Mucosa of stomach (tissue), 1 donor: ENCODE measurements around the gene ZNF175.

Experiments
- H3K27me3 ChIP-seq: one replicate; pipeline ENCODE4 v1.7.0; 2013; ENCODE audit warnings: mild to moderate bottlenecking, low read length; ENCODE audit not compliant: control insufficient read depth, insufficient read depth
- H3K36me3 ChIP-seq: one replicate; pipeline ENCODE4 v1.7.0; 2013; ENCODE audit warnings: low read length; ENCODE audit not compliant: control insufficient read depth, insufficient read depth
- H3K4me1 ChIP-seq: one replicate; pipeline ENCODE4 v1.7.0; 2013; ENCODE audit warnings: mild to moderate bottlenecking, low read length; ENCODE audit not compliant: control insufficient read depth, insufficient read depth
- H3K4me3 ChIP-seq: one replicate; pipeline ENCODE4 v1.7.0; 2013; ENCODE audit warnings: low read length
- H3K9ac ChIP-seq: one replicate; pipeline ENCODE4 v1.7.0; 2013; ENCODE audit warnings: mild to moderate bottlenecking, low read length, moderate library complexity
- H3K9me3 ChIP-seq: one replicate; pipeline ENCODE4 v1.7.0; 2013; ENCODE audit warnings: mild to moderate bottlenecking, low read length, moderate library complexity; ENCODE audit not compliant: control insufficient read depth
- donor health status: Pancreatic carcinoma.

The ZNF175 gene

DNA sequence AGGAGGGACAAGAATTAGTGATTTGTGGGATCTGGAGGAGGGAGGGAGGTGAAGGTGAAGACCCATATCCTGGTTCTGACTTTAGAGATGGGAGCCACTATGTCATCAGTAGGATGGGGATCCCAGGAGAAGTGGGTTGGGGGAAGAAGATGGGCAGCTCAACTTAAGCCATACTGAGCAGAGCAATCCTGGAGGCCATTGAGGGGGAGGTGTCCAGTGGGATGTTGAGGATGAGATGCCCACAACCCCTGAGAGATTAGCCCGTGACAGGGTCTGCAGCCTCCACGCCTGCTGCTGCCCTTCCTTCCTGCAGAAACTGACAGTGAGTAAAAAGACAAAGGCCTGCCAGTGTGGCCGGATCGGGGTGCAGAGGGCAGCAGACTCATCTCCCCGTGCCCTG, 28.4 kb upstream of the ZNF175 start:
- Histone ChIP-seq H3K9ac (no peak overlapping the region), H3K4me3 (no peak overlapping the region), H3K36me3 (no peaks in the 10 kb centered on the region), H3K9me3 (no peaks in the 10 kb centered on the region), H3K4me1 (peaks cover 8% of the 10 kb centered on the region), H3K27me3 (peaks cover 28% of the 10 kb centered on the region)

DNA sequence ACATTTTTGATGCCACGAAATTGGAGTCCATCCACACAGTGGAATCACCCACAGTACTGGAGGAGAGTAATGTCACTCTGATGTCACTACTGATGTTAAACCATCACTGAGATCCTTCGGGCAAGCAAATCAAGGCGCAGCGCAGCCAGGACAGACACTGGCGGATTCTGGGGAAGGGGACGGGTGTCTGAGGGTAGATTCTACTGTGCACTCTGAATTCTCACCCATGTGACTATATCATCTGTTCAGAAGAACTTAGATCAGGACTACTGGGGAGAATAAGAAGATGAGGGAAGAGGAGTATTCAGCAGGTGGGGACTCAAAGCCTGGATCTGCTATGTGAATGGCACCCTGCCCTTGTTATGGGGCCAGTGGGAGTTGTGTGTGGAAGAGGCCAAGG, 27.0 kb upstream of the ZNF175 start:
- Histone ChIP-seq H3K4me3 (no peak overlapping the region), H3K36me3 (no peaks in the 10 kb centered on the region), H3K9ac (no peak overlapping the region), H3K9me3 (no peaks in the 10 kb centered on the region), H3K27me3 (peaks cover 21% of the 10 kb centered on the region), H3K4me1 (peaks cover 17% of the 10 kb centered on the region)

DNA sequence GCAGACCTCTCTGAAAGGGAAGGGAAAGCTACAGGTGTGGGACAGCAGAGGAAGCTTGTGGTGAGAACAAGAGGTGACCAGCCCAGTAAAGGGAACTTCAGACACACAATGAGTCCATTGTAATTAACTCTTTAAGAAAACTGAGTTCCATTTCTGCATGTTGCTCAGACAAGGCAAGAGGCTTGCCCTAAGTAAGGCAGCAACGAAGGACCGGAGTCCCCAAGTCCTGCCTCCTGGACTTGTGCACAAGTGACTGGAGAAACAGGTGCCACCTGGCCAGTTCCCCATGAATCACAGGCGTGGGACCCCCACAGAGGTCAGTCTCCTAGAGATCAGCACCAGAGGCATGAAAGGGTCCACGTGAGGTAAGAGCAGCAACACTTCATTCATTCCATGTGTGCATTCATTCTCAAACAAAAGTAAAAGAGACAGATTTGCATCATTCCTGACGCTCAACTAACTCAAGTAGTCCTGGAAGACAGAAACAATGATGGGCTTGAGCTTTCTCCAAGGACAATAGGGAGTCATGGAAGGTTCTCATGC, 24.9 kb upstream of the ZNF175 start:
- no peak overlapping the region for H3K4me3 ChIP-seq
- no peaks in the 10 kb centered on the region for H3K36me3 ChIP-seq
- no peaks in the 10 kb centered on the region for H3K9me3 ChIP-seq
- H3K9ac ChIP-seq: no peak overlapping the region
- H3K4me1 ChIP-seq: peaks cover 27% of the 10 kb centered on the region
- H3K27me3 ChIP-seq: peaks cover 19% of the 10 kb centered on the region

DNA sequence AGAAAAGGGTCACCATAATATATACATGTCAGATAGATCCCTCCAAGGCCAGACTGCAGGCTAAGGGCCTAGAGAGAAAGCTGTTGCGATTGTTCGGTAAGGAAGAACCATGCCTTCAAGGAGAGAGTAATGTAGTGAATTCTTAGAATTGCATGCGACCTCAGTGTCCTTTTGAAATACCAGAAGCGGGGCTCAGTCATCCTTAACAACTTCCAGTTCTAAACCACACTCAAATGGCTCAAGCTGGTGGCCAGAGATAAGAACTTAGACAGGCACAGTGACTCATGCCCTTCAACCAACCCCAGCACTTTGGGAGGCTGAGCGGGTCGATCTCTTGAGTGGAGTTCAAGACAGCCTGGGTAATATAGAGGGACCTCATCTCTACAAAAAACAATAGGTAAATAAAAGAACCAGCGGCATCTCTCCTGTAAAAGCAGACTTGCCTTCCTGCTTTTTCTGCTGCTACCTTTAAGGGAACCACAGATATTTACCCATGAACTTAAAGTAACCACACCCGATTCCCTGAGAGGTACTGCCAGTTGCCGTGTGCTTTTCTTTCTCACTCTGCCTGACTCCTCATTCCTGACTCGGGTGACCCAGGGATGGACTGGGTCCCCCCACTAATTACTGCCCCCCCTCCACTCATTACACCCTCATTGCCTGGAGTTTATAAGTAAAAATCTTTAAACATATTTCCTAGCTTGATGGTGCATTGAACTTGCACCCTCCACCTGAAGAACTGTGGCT, 24.3 kb upstream of the ZNF175 start:
- peaks cover 27% of the 10 kb centered on the region for H3K4me1 ChIP-seq
- no peaks in the 10 kb centered on the region for H3K36me3 ChIP-seq
- H3K9me3 ChIP-seq: no peaks in the 10 kb centered on the region
- peaks cover 15% of the 10 kb centered on the region for H3K27me3 ChIP-seq
- H3K4me3 ChIP-seq: no peak overlapping the region
- H3K9ac ChIP-seq: no peak overlapping the region

DNA sequence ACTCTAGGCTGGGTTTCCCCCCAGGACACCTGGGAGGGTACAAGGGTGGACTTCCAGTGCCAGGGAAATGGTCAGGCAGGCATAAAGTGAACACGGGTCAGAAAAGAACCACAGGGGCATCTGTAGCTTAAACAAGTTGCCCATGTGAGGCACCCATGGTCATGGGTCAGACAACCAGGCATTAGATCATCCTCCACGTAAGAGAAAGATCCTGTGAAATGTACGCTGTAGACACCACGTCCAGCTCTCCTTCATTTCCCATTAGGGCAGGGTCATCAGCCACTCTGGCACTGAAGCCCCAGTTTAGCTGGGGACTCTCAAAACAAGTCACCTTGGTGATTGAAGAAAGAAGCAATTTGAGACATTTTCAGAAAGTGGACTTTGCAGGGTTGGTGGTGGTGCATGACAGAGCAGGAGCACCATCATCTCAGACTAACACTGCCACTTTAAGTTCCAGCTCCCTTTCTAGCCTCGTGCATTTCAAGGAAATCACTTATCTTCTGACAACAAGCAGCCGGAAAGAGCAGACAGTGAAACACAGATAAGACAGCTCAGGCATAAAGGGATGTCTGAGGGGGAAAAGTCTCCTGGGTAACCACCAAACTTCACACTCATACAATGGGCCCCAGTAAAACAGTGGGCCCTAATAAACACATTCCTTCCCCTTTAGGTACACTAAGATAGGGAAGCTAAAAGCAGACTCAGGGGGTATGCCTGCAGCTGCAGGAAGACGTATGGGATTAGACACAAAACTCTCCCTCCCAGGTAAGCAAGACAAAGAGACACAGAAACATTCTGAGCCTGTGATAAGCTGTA, 23.5 kb upstream of the ZNF175 start:
- Histone ChIP-seq H3K27me3 (peaks cover 9% of the 10 kb centered on the region), H3K36me3 (no peaks in the 10 kb centered on the region), H3K9me3 (no peaks in the 10 kb centered on the region), H3K9ac (no peak overlapping the region), H3K4me1 (peaks cover 27% of the 10 kb centered on the region), H3K4me3 (no peak overlapping the region)

DNA sequence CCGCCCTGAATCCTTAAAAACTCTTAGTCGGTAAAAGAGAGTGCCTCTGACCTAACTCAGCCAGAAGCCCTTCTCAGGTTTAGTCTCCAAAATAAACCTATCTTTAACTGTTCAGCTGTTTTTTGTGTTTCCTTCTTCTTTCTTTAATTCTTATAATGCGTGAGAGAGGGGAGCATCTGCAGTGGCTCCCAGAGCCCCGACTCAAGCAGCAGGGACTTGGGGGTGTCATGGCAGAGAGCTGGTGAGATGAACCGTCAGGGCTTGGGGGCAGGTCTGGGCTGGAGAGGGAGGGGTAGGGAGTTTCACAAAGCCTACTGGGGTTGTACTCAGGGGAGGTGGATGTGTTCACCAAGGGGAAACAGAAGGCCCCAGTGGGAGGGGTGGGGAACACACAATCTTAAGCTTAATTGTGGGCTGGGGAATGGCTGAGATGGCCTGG, 22.9 kb upstream of the ZNF175 start:
- H3K27me3 ChIP-seq: peaks cover 4% of the 10 kb centered on the region
- peaks cover 27% of the 10 kb centered on the region for H3K4me1 ChIP-seq
- no peak overlapping the region for H3K4me3 ChIP-seq
- H3K9ac ChIP-seq: no peak overlapping the region
- H3K9me3 ChIP-seq: no peaks in the 10 kb centered on the region
- H3K36me3 ChIP-seq: no peaks in the 10 kb centered on the region

DNA sequence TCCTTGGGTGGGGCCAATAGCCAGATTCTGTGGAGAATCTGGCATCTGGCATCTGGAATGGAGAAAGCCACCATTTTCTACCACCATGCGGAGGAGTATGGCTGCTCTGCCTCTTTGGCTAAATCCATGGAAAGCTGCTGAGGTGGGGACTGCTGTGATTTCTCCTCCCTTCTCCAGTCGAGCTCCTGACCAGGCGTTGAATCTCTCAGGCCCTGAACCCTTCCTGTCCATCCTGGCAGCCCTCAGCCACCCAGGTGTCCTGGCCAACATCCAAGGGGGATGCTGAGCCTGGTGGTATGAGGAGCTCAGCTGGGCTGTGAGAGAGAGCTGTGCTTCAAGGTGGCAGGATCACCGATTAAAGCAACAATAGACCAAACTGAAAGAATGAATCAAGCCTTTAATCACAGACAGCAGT, 22.2 kb upstream of the ZNF175 start:
- Histone ChIP-seq H3K4me1 (peaks cover 27% of the 10 kb centered on the region), H3K9ac (no peak overlapping the region), H3K27me3 (peaks cover 3% of the 10 kb centered on the region), H3K4me3 (no peak overlapping the region), H3K9me3 (no peaks in the 10 kb centered on the region), H3K36me3 (no peaks in the 10 kb centered on the region)

DNA sequence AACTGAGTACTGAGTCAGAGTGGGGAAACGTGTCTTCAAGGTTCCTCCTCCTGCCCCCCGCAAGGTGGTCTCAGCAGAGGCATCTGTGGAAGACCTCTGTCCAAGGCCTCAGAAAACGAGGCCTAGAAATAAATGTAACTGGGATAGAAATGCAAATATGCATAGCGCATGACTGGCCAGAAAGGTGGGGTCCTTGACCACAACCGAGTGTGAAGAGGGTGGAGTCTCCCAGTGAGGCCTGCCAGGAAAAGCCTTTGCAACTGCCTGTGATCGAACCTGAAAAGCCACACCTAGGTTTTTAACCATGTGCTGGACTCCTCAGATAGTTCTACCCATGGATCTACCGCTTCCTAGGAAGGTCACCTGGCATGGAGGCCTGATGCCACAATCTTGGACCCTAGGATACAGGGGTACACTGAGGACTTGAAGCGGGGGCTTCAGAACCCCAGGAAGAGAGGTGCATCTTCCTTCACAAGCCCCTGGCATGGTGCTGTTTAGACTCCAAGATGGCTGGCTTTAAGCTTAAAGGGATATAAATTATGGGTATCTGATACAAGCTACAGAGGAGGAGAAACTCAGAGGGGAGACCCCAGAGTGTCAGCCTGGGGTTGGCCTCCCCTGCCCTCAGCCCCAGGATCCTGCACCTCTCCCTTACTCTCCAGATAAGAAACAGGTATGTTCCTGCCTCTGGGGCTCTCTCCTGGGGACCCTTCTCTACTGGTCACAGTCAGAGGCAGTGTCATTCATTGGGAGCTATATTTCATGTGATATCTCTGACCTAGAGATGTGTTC, 21.4 kb upstream of the ZNF175 start:
- no peak overlapping the region for H3K9ac ChIP-seq
- no peaks in the 10 kb centered on the region for H3K27me3 ChIP-seq

DNA sequence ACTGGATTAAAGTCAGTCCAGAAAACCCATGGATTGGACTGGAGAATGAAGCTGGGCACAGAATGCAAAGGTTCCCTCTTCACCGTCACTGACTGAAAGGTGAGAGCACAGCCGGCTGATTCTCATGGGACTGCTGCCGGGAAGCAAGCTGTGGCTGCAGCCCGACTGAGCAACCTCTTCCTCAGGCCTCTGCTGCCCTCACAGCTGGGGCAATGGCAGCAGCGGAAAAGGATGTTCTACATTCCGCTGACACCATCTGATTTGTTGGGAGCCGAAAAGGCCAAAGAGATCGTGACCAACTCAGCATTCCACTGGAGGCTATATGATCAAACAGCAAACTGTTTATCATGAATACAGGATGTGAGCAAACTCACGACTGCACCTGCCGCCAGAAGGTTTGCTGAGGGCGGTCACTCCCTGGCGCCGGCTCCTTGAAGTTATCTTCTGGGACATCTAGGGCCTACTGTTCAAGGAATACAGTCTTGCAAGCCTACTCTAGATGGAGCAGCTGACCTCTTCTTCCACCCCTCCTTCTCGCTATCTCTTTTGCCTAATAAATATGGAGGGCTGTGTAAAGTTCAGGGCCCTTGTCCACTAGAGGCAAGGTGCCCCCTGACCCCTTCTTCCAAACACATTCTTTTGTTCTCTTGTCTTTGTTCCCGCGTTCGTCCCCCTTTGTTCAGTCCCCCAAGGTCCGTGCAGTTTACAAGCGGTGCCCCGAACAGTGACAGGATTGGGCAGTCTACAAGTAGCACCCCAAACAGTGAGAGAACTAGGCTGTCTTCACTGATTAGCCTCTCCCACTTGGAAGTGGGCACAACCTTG, 20.0 kb upstream of the ZNF175 start:
- H3K36me3 ChIP-seq: no peaks in the 10 kb centered on the region
- no peak overlapping the region for H3K9ac ChIP-seq
- no peaks in the 10 kb centered on the region for H3K27me3 ChIP-seq
- H3K4me1 ChIP-seq: peaks cover 27% of the 10 kb centered on the region
- no peaks in the 10 kb centered on the region for H3K9me3 ChIP-seq
- H3K4me3 ChIP-seq: no peak overlapping the region

More for the DNA sequence above, 21.4 kb upstream of the ZNF175 start:
- Histone ChIP-seq H3K9me3 (no peaks in the 10 kb centered on the region), H3K36me3 (no peaks in the 10 kb centered on the region), H3K4me1 (peaks cover 27% of the 10 kb centered on the region), H3K4me3 (no peak overlapping the region)

DNA sequence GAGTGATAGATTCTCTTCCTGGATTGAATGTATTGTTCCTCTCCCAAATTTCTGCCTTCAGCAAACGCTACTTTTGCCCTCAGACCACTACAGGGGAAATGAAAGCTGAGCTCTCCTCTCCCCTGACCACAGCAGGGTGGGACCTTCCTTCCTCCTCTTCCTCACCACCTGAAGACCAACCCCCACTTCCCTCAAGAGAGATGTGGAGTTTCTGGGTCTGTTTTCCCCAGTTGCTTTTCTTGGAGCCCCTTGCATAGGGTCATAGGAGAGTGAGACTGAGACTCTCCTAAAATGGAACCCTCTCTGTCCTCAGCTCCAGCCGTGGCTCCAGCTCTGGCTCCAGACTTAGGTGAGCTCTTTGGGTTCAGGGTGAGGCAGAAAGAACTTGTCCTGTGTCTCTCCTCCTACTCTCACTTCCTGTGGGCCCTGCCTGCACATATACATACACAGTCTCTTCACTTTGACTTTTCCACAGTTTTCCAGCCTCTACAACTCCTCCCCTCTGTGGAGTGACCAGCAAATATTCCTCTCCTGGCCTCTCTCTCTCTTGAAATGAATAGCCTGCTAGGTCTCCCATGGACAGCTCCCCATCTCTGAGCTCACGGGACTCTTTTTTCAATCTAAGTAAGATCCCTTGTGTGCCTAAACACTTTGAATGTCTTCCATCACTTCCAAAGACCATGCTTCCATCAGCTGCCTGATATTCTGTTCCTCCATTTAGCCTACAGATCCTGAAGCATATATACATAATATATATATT, 19.2 kb upstream of the ZNF175 start:
- Histone ChIP-seq H3K9me3 (no peaks in the 10 kb centered on the region), H3K27me3 (no peaks in the 10 kb centered on the region), H3K36me3 (no peaks in the 10 kb centered on the region), H3K4me1 (peaks cover 27% of the 10 kb centered on the region), H3K4me3 (no peak overlapping the region), H3K9ac (no peak overlapping the region)

DNA sequence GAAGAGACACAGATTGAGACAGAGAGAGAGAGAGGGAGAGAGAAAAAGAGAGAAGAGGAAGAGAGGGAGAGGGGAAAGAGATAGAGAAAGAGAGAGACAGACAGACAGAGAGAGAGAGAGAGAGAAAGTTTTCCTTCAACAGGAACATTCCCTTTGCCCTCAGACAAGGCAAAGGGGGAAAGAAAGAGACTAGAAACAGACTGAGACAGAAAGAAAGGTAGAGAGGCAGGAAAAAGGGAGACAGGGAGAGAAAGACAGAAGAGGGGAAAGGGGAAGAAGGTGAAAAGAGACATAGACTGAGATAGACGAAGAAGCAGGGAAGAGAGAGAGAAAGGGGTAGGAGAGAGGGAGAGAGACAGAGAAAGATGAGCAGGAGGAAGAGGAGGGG, 18.5 kb upstream of the ZNF175 start:
- Histone ChIP-seq H3K4me1 (peaks cover 20% of the 10 kb centered on the region), H3K27me3 (no peaks in the 10 kb centered on the region), H3K4me3 (no peak overlapping the region), H3K9ac (no peak overlapping the region), H3K9me3 (no peaks in the 10 kb centered on the region), H3K36me3 (no peaks in the 10 kb centered on the region)
